OCI-LY1 (cell line): ENCODE measurements around the gene TTYH1.
A peak's percentile ranks its signal among the peaks of the same experiment; 100 is the strongest.

ENCODE experiments used
- H2AFZ ChIP-seq: fragments of 200-600 bp; sonication (generic), shearing (Covaris generic); 2 replicates; pipeline ENCODE4 v1.6.0; 2014; ENCODE audit warnings: antibody characterized with exemption, mild to moderate bottlenecking, low read length
- H3F3A ChIP-seq: fragments of 200-600 bp; sonication (generic), shearing (Covaris generic); 2 replicates; pipeline ENCODE4 v1.6.0; 2014; ENCODE audit warnings: mild to moderate bottlenecking, antibody characterized with exemption, low read length, moderate library complexity; ENCODE audit not compliant: insufficient read depth
- H3K27ac ChIP-seq: fragments of 200-600 bp; sonication (generic); 2 replicates; pipeline ENCODE4 v1.5.1; 2014; ENCODE audit warnings: low read length, mixed run types, mild to moderate bottlenecking, low read depth; ENCODE audit not compliant: poor library complexity, severe bottlenecking
- H3K27me3 ChIP-seq: fragments of 200-600 bp; sonication (generic); 2 replicates; pipeline ENCODE4 v1.6.0; 2014; ENCODE audit warnings: antibody characterized with exemption, mild to moderate bottlenecking, low read length, moderate library complexity; ENCODE audit not compliant: insufficient read depth
- H3K36me3 ChIP-seq: fragments of 200-600 bp; sonication (generic); 2 replicates; pipeline ENCODE4 v1.6.1; 2014; ENCODE audit warnings: mild to moderate bottlenecking, antibody characterized with exemption, low read length, moderate library complexity, mixed read lengths; ENCODE audit not compliant: insufficient read depth
- H3K4me1 ChIP-seq: fragments of 200-600 bp; sonication (generic); 2 replicates; pipeline ENCODE4 v1.5.1; 2014; ENCODE audit warnings: mild to moderate bottlenecking, low read length, moderate library complexity; ENCODE audit not compliant: insufficient read depth, severe bottlenecking
- H3K4me2 ChIP-seq: fragments of 200-600 bp; sonication (generic), shearing (Covaris generic); 2 replicates; pipeline ENCODE4 v1.6.1; 2014; ENCODE audit warnings: low read length
- H3K4me3 ChIP-seq: fragments of 200-600 bp; sonication (generic); 2 replicates; pipeline ENCODE4 v1.5.1; 2014; ENCODE audit warnings: low read length, low read depth, mild to moderate bottlenecking, mixed read lengths; ENCODE audit not compliant: poor library complexity, severe bottlenecking
- H3K79me2 ChIP-seq: fragments of 200-600 bp; shearing (Covaris generic); 2 replicates; pipeline ENCODE4 v1.6.1; 2016; ENCODE audit warnings: mixed run types, low read length, mixed read lengths; ENCODE audit not compliant: insufficient read depth
- H3K9ac ChIP-seq: fragments of 200-600 bp; sonication (generic), shearing (Covaris generic); 2 replicates; pipeline ENCODE4 v1.6.1; 2014; ENCODE audit warnings: mild to moderate bottlenecking, low read length, mixed read lengths
- H3K9me2 ChIP-seq: fragments of 200-600 bp; sonication (generic), shearing (Covaris generic); 2 replicates; pipeline ENCODE4 v1.6.1; 2014; ENCODE audit warnings: low read depth, mild to moderate bottlenecking, low read length, mixed read lengths
- H3K9me3 ChIP-seq: fragments of 200-600 bp; shearing (Covaris generic); 2 replicates; pipeline ENCODE4 v1.6.1; 2014; ENCODE audit warnings: low read length, mixed read lengths
- H4K20me1 ChIP-seq: fragments of 200-600 bp; sonication (generic), shearing (Covaris generic); 2 replicates; pipeline ENCODE4 v1.6.0; 2016; ENCODE audit warnings: mild to moderate bottlenecking, low read length; ENCODE audit not compliant: insufficient read depth
- EZH2 ChIP-seq: fragments of 200-600 bp; sonication (generic), shearing (Covaris generic); IDR thresholded peaks from 2 replicates; pipeline ENCODE4 v1.8.0; 2017; ENCODE audit warnings: borderline replicate concordance, mixed run types, mild to moderate bottlenecking, antibody characterized with exemption, low read length, moderate library complexity, mixed read lengths
- TF ChIP-seq, protein P1 (sequence below): fragments of 200-600 bp; sonication (generic), shearing (Covaris generic); IDR thresholded peaks from 2 replicates; pipeline ENCODE4 v1.5.1; 2017; ENCODE audit warnings: mild to moderate bottlenecking, antibody characterized with exemption, low read length, moderate library complexity, mixed read lengths

TTYH1 gene

DNA sequence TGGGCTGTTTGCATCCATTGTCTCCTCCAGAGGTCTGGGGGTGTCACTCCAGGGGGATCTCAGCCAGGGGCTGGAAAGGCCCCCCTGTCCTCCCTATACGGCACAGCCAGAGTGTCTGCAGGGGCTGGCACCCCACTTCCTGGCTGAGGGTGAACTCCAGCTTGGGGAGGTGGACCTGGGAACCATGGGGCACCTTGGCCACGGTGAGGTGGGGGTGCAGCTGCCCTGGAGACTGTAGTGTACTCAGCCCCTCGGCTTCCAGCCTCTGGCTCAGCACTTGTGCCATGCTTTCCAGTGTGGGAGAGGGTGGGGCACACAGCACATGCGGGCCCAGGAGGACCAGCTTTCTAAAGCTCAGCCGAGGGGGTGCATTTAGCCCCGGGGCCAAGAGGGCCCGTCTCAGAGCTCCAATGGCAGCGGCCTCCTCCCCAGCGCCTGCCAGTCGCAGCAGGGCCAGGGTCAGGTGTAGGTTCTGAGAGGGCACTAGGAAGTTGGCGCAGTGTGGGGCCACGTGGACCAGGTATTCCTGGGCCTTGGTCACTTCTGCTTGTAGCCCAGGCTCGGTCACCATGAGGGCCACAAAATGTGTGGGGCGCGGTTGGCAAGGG is 46.9 kb downstream of the TTYH1 start:
- Histone ChIP-seq H3K27me3 (no peaks in the 10 kb centered on the region), H3K79me2 (no peaks in the 10 kb centered on the region), H3K4me3 (peak overlapping the region; percentile 64), H4K20me1 (no peaks in the 10 kb centered on the region), H3K36me3 (peaks cover 50% of the 10 kb centered on the region), H3K27ac (peak overlapping the region; percentile 90), H3F3A (peaks cover 3% of the 10 kb centered on the region; the same call in 1 of the 2 replicates), H3K4me2 (peak overlapping the region; percentile 92), H2AFZ (no peak overlapping the region), H3K9me2 (no peaks in the 10 kb centered on the region), H3K9me3 (no peaks in the 10 kb centered on the region), H3K4me1 (peaks cover 18% of the 10 kb centered on the region), H3K9ac (peak overlapping the region; percentile 81)
- no peak for TF ChIP-seq EZH2
- TF ChIP-seq, protein P1, sequence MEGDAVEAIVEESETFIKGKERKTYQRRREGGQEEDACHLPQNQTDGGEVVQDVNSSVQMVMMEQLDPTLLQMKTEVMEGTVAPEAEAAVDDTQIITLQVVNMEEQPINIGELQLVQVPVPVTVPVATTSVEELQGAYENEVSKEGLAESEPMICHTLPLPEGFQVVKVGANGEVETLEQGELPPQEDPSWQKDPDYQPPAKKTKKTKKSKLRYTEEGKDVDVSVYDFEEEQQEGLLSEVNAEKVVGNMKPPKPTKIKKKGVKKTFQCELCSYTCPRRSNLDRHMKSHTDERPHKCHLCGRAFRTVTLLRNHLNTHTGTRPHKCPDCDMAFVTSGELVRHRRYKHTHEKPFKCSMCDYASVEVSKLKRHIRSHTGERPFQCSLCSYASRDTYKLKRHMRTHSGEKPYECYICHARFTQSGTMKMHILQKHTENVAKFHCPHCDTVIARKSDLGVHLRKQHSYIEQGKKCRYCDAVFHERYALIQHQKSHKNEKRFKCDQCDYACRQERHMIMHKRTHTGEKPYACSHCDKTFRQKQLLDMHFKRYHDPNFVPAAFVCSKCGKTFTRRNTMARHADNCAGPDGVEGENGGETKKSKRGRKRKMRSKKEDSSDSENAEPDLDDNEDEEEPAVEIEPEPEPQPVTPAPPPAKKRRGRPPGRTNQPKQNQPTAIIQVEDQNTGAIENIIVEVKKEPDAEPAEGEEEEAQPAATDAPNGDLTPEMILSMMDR, result no peak

DNA sequence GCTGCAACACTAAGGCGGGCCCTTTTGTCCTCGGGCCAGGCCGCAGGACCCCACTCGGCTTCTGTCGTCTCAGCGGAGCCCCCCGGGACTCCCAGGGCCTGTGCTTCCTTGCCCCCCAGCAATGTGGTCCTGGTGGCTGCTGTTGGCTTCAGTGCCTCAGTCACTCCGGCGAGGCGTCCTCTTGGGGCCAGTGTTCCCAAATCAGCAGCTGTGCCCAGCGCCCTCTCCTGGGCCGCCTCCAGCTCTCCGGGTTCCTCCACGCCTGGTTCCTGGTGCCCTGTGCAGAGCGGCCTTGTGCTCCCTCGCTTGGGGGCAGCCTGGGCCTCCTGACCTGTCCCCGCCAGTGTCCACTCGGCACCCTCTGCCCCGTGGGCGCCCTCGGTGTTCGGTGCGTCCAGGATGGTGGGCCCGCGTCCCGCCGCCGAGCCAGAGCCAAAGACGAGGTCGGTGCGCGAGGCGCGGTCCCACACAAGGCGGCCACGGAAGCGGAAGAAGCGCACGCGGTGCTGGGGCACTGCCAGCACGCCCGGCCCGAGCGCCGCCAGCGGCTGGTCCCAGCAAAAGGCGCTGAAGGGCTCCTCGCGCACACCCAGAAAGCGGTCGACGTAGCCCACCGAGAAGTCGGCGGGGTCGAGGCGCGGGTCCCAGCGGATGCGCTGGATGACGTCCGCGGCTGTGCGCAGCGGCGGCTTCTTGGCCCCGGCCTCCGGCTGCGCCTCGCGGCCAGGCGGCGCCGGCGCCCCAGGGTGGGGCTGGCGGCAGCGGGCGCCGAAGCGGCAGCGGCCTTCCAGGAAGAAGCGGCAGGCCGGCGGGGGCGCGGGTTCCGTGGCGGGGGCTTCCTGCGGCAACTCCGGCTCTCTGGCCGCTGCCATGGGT is 47.6 kb downstream of the TTYH1 start:
- H3K27ac ChIP-seq, result peak overlapping the region; percentile 90
- no peaks in the 10 kb centered on the region for H3K9me3 ChIP-seq
- no peaks in the 10 kb centered on the region for H3K27me3 ChIP-seq
- H2AFZ ChIP-seq, result no peak overlapping the region
- H3K4me3 ChIP-seq, result peak overlapping the region; percentile 64
- no peaks in the 10 kb centered on the region for H4K20me1 ChIP-seq
- no peak for TF ChIP-seq EZH2
- TF ChIP-seq, protein P1, result peak; percentile 36
- peaks cover 42% of the 10 kb centered on the region for H3K36me3 ChIP-seq
- H3K9ac ChIP-seq, result peak overlapping the region; percentile 81
- no peaks in the 10 kb centered on the region for H3K9me2 ChIP-seq
- H3K4me1 ChIP-seq, result peaks cover 18% of the 10 kb centered on the region
- H3K4me2 ChIP-seq, result peak overlapping the region; percentile 92
- peaks cover 3% of the 10 kb centered on the region; the same call in 1 of the 2 replicates for H3F3A ChIP-seq
- H3K79me2 ChIP-seq, result no peaks in the 10 kb centered on the region

DNA sequence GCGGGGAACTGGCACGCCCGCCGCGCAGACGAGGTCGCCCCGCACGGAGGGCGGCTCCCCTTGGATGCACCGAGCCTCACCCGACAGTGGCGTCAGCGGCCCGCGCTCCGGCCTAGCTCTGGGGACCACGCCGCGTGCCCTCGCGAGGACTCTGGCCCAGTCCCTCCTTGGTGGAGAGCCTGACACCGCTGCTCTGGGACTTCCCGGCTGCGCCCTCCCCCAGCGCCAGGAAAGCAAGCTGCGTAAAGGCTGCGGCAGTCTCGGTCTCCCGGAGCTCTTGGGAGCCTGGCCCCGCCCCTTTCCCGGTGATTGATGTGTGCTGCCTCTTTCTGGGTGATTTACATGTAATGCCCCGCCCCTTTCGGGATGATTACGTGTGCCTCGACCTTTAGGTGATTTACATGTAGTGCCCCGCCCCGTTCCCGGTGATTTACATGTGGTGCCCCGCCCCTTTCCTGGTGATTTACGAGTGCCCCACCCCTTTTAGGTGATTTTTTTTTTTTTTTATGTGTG is 48.3 kb downstream of the TTYH1 start, which contains the start of gene LENG9:
LENG9 (minus strand) TSS at position 248 of the 513 bp plus-strand sequence. CDS start 252 bp downstream, outside the sequence.
- no peaks in the 10 kb centered on the region for H4K20me1 ChIP-seq
- TF ChIP-seq EZH2, result no peak
- TF ChIP-seq, protein P1, result no peak
- no peaks in the 10 kb centered on the region for H3K79me2 ChIP-seq
- peaks cover 18% of the 10 kb centered on the region for H3K4me1 ChIP-seq
- peak within 1 kb of the TSS; percentile 64 for H3K4me3 ChIP-seq
- H2AFZ ChIP-seq, result no peak within 1 kb of the TSS
- no peaks in the 10 kb centered on the region for H3K9me2 ChIP-seq
- peaks cover 3% of the 10 kb centered on the region; the same call in 1 of the 2 replicates for H3F3A ChIP-seq
- H3K9me3 ChIP-seq, result no peaks in the 10 kb centered on the region
- H3K36me3 ChIP-seq, result peaks cover 35% of the 10 kb centered on the region
- H3K27me3 ChIP-seq, result no peaks in the 10 kb centered on the region
- peak within 1 kb of the TSS; percentile 90 for H3K27ac ChIP-seq
- H3K9ac ChIP-seq, result peak within 1 kb of the TSS; percentile 81
- peak within 1 kb of the TSS; percentile 92 for H3K4me2 ChIP-seq
